RWPE2 (cell line): ENCODE data around the gene TMEM88.

ENCODE experiments used
- ATAC-seq: fragments of 200-7000 bp; cut with Tn5 transposase; 3 replicates; pipeline ENCODE4 v1.9.1; 2021; ENCODE audit warnings: low read depth
- DNase-seq: peaks from one replicate; pipeline ENCODE4 v3.0.0-alpha.2; 2020; ENCODE audit warnings: low spot score
- H3K27ac ChIP-seq: fragments of 450-650 bp; 2 replicates; pipeline ENCODE4 v1.5.1; 2017; ENCODE audit warnings: mild to moderate bottlenecking; ENCODE audit not compliant: poor library complexity, severe bottlenecking
- H3K27me3 ChIP-seq: fragments of 250-450 bp; sonication (Bioruptor Pico); 2 replicates; pipeline ENCODE4 v1.5.1; 2021; ENCODE audit warnings: mild to moderate bottlenecking, moderate library complexity; ENCODE audit not compliant: insufficient read depth, poor library complexity, severe bottlenecking
- H3K36me3 ChIP-seq: fragments of 250-450 bp; sonication (Bioruptor Pico); 2 replicates; pipeline ENCODE4 v1.5.1; 2020; ENCODE audit warnings: low read depth, mild to moderate bottlenecking, moderate library complexity
- H3K4me1 ChIP-seq: fragments of 250-450 bp; sonication (Bioruptor Pico); 2 replicates; pipeline ENCODE4 v1.5.1; 2021; ENCODE audit warnings: mild to moderate bottlenecking, moderate library complexity; ENCODE audit not compliant: insufficient read depth, poor library complexity, severe bottlenecking
- H3K4me3 ChIP-seq: fragments of 250-450 bp; sonication (Bioruptor Pico); 2 replicates; pipeline ENCODE4 v1.5.1; 2021; ENCODE audit warnings: mild to moderate bottlenecking, moderate library complexity; ENCODE audit not compliant: severe bottlenecking
- H3K9me3 ChIP-seq: fragments of 250-450 bp; sonication (Bioruptor Pico); 2 replicates; pipeline ENCODE4 v1.5.1; 2021; ENCODE audit warnings: mild to moderate bottlenecking, moderate library complexity; ENCODE audit not compliant: severe bottlenecking
- CTCF ChIP-seq: fragments of 450-650 bp; IDR thresholded peaks from one replicate; pipeline ENCODE4 v1.5.1; 2017; ENCODE audit warnings: mild to moderate bottlenecking, moderate library complexity; ENCODE audit not compliant: poor library complexity, severe bottlenecking

TMEM88 gene

GRCh38 chr17:7843536-7844291, 11.2 kb upstream of the TMEM88 start:
- peak; percentile 23 for ATAC-seq
- Histone ChIP-seq H3K9me3 (no peaks in the 10 kb centered on the region), H3K4me1 (peaks cover 10% of the 10 kb centered on the region), H3K27me3 (no peaks in the 10 kb centered on the region), H3K4me3 (peak overlapping the region; percentile 46), H3K36me3 (peaks cover 29% of the 10 kb centered on the region), H3K27ac (peak overlapping the region; percentile 97)
- DNase-seq = peak; percentile 88
- no peak for TF ChIP-seq CTCF

GRCh38 chr17:7844292-7845154, 10.3 kb upstream of the TMEM88 start:
- Histone ChIP-seq H3K27me3 (no peaks in the 10 kb centered on the region), H3K9me3 (no peaks in the 10 kb centered on the region), H3K36me3 (peaks cover 36% of the 10 kb centered on the region), H3K4me3 (peak overlapping the region; percentile 46), H3K4me1 (peaks cover 2% of the 10 kb centered on the region), H3K27ac (peak overlapping the region; percentile 97)
- no peak for TF ChIP-seq CTCF
- peak; percentile 92 for DNase-seq
- peak; percentile 78 for ATAC-seq

- ATAC-seq (no peak), DNase-seq (no peak)
- Histone ChIP-seq H3K4me3 (peak overlapping the region; percentile 46), H3K27me3 (no peaks in the 10 kb centered on the region), H3K36me3 (peaks cover 41% of the 10 kb centered on the region), H3K27ac (peak overlapping the region; percentile 97), H3K9me3 (no peaks in the 10 kb centered on the region), H3K4me1 (peaks cover 2% of the 10 kb centered on the region)
- TF ChIP-seq CTCF = no peak
Measured at GRCh38 chr17:7845359-7846062, 9.4 kb upstream of the TMEM88 start.

- DNase-seq (no peak), ATAC-seq (no peak)
- peak overlapping the region; percentile 97 for H3K27ac ChIP-seq
- H3K27me3 ChIP-seq = no peaks in the 10 kb centered on the region
- TF ChIP-seq CTCF = no peak
- no peak overlapping the region for H3K4me3 ChIP-seq
- peaks cover 41% of the 10 kb centered on the region for H3K36me3 ChIP-seq
- no peaks in the 10 kb centered on the region for H3K9me3 ChIP-seq
- H3K4me1 ChIP-seq = peaks cover under 1% of the 10 kb centered on the region
Measured at GRCh38 chr17:7846063-7846735, 8.7 kb upstream of the TMEM88 start.
